ENCODE measurements around the gene TTC24. TPM values are rescaled to one million over a fixed set of nuclear protein-coding genes. Genes with fewer than 3 reads are reported as not detected.
"Not testable (repeated sequence)": the region's sequence is repeated elsewhere in the genome, so short reads cannot be mapped to it uniquely, and the experiment has no call there.

TTC24 gene
- total RNA-seq, 2 experiments from 2014 or later, result 2.9 to 4.6 TPM

DNA sequence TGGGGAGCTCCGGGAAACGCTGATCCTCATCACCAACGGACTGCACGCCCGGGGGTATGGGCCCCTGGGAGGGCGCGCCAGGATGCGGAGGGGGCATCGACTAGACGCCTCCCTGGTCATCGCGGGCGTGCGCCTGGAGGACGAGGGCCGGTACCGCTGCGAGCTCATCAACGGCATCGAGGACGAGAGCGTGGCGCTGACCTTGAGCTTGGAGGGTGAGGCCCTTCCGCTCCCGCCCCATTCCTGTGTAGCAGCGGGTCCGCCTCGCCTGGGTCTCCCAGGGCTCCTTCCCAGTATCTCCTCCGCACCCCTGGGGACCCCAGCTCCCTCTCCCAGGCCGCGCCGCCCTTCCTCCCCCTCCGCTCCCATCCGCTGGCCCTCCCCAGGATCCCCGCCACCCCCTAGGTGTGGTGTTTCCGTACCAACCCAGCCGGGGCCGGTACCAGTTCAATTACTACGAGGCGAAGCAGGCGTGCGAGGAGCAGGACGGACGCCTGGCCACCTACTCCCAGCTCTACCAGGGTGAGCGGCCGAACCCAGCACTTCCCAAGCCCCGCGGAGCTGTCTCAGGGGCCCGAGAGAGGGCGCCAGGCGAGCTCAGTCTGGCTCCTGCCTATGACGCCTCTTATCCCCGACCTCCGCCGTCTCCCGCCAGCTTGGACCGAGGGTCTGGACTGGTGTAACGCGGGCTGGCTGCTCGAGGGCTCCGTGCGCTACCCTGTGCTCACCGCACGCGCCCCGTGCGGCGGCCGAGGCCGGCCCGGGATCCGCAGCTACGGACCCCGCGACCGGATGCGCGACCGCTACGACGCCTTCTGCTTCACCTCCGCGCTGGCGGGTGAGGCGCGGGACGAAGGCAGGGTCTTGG lies 44.7 kb downstream of the TTC24 start:
- DNase-seq, result peak; percentile 24
- H3K27ac Mint-ChIP-seq, result no peak overlapping the region
- no peak overlapping the region for H3K4me3 Mint-ChIP-seq
- peaks cover 68% of the 10 kb centered on the region for H3K27me3 Mint-ChIP-seq
- no peaks in the 10 kb centered on the region for H3K9me3 Mint-ChIP-seq
- H3K4me1 Mint-ChIP-seq, result peaks cover 12% of the 10 kb centered on the region
- ChIA-PET CTCF (interaction anchor here (0.5 to 3.8 kb wide), 27 partner anchors 9 to 254 kb away, joined by 3 to 21 read pairs (median 5); partner anchors contain the start of genes BCAN and NES), POLR2A (no interaction called here)
- no peaks in the 10 kb centered on the region for H3K36me3 Mint-ChIP-seq (ENCODE audit: low read depth)

DNA sequence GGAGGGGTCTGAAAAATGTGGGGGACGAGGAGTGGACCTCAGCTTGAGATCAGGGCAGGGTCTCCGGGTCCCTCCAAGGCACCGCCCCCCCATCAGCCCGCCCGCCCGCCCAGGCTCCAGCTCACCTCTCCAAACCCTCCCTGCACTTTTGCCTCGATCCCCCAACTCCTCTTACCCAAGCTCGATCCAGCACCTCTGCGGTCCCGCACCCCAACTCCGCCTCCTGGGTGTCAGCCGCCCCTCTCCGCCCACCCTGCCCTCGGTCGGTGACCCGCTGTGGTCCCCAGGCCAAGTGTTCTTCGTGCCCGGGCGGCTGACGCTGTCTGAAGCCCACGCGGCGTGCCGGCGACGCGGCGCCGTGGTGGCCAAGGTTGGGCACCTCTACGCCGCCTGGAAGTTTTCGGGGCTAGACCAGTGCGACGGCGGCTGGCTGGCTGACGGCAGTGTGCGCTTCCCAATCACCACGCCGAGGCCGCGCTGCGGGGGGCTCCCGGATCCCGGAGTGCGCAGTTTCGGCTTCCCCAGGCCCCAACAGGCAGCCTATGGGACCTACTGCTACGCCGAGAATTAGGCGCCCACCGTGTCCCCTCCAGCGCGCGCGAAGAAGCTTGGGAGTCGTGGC lies 45.4 kb downstream of the TTC24 start:
- H3K36me3 Mint-ChIP-seq (ENCODE audit: low read depth), result no peaks in the 10 kb centered on the region
- ChIA-PET POLR2A (no interaction called here), CTCF (interaction anchor here (0.8 to 3.8 kb wide), 25 partner anchors 10 to 254 kb away, joined by 3 to 21 read pairs (median 5); partner anchors contain the start of genes BCAN and NES)
- H3K9me3 Mint-ChIP-seq, result no peaks in the 10 kb centered on the region
- H3K4me3 Mint-ChIP-seq, result no peak overlapping the region
- DNase-seq, result no peak
- peaks cover 12% of the 10 kb centered on the region for H3K4me1 Mint-ChIP-seq
- H3K27me3 Mint-ChIP-seq, result peaks cover 68% of the 10 kb centered on the region
- no peak overlapping the region for H3K27ac Mint-ChIP-seq

- DNase-seq, result peak; percentile 71
- POLR2A ChIA-PET, result no interaction called here
- Mint-ChIP-seq H3K9me3 (no peaks in the 10 kb centered on the region), H3K27ac (peak overlapping the region; percentile 21), H3K36me3 (ENCODE audit: low read depth) (no peaks in the 10 kb centered on the region), H3K4me1 (peaks cover 12% of the 10 kb centered on the region), H3K4me3 (peak overlapping the region; percentile 55), H3K27me3 (peaks cover 66% of the 10 kb centered on the region)
- CTCF ChIA-PET, result interaction anchor here (0.8 to 3.8 kb wide), 10 partner anchors 13 to 117 kb away, joined by 3 to 21 read pairs (median 6); partner anchors contain the start of genes BCAN and NES
These were observed 46.0 kb downstream of the TTC24 start for GRCh38 chr1:156625436-156626078.

- Mint-ChIP-seq H3K36me3 (ENCODE audit: low read depth) (no peaks in the 10 kb centered on the region), H3K4me1 (peaks cover 12% of the 10 kb centered on the region), H3K4me3 (peak overlapping the region; percentile 55), H3K27ac (peak overlapping the region; percentile 21), H3K9me3 (no peaks in the 10 kb centered on the region), H3K27me3 (peaks cover 68% of the 10 kb centered on the region)
- POLR2A ChIA-PET, result no interaction called here
- DNase-seq, result no peak
- CTCF ChIA-PET, result interaction anchor here (0.8 to 3.8 kb wide), 6 partner anchors 17 to 100 kb away, joined by 3 to 30 read pairs (median 12); partner anchors contain the start of gene NES
These were observed 46.5 kb downstream of the TTC24 start for GRCh38 chr1:156626079-156626438.

DNA sequence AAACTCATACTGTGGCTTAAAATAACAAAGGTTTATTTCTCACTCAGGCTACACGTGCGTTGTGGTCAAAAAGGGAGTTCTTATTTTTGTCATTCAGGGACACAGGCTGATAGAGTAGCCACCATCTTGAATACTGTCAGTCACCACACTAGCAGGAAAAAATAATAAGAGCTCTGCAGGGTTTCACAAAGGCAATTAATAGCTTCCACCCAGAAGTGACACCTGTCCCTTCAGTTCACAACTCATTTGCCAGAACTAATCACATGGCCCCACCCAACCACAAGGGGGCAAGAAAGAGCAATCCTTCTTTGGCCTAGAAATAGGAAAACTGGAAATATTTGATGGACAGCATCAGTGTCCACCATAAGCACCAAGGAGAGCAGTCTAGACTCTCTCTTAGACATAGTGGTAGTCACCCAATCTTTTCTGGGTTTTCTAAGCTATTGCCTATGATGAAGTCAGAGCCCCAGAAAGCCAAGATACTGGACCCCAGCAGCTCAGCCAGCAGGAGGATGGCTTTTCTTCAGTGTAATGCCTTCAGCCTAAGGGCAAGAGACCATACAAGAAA lies 47.9 kb downstream of the TTC24 start:
- Mint-ChIP-seq H3K4me1 (peaks cover 12% of the 10 kb centered on the region), H3K36me3 (ENCODE audit: low read depth) (no peaks in the 10 kb centered on the region), H3K4me3 (no peak overlapping the region), H3K27ac (no peak overlapping the region), H3K9me3 (no peaks in the 10 kb centered on the region), H3K27me3 (peaks cover 68% of the 10 kb centered on the region)
- CTCF ChIA-PET, result interaction anchor here (0.7 to 3.3 kb wide), 18 partner anchors 9 to 213 kb away, joined by 3 to 30 read pairs (median 3); partner anchors contain the start of gene NES
- POLR2A ChIA-PET, result no interaction called here
- DNase-seq, result peak; percentile 54

DNA sequence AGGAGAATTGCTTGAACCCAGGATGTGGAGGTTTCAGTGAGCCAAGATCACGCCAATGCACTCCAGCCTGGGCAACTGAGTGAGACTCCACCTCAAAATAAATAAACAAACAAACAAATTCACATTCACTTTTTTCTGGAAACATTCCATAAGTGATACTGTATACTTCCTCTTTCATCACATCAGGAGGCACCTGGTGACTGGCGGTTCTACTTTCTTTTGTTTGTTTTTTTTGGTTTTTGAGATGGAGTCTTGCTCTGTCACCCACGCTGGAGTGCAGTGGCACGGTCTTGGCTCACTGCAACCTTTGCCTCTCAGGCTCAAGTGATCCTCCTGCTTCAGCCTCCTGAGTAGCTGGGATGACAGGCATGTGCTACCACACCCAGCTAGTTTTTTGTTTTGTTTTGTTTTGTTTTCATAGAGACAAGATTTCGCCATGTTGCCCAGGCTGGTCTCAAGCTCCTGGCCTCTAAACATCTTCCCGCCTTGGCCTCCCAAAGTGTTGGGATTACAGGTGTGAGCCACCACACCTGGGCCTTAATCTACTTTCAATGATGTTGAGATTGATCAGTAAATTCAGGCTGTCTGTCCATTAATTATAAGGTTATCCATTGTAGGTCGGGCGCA lies 50.4 kb downstream of the TTC24 start:
- Mint-ChIP-seq H3K36me3 (ENCODE audit: low read depth) (no peaks in the 10 kb centered on the region), H3K27me3 (peaks cover 66% of the 10 kb centered on the region), H3K4me3 (no peak overlapping the region), H3K9me3 (no peaks in the 10 kb centered on the region), H3K4me1 (peaks cover 8% of the 10 kb centered on the region), H3K27ac (no peak overlapping the region)
- DNase-seq, result no peak
- ChIA-PET POLR2A (no interaction called here), CTCF (interaction anchor here (1.1 to 2.2 kb wide), 3 partner anchors 10 to 31 kb away, joined by 3 to 5 read pairs (median 4); partner anchors contain the start of gene BCAN)

DNA sequence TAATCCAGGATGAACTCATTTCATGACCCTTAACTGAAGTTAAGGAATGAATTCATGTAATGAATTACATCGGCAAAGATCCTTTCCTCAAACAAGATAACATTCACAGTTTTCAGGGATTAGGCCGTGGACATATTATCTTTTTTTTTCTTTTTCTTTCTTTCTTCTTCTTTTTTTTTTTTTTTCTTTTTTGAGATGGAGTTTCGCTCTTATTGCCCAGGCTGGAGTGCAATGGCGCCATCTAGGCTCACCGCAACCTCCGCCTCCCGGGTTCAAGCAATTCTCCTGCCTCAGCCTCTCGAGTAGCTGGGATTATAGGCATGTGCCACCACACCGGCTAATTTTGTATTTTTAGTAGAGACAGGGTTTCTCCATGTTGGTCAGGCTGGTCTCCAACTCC lies 51.6 kb downstream of the TTC24 start:
- not testable (repeated sequence) for H3K4me1 Mint-ChIP-seq; H3K9me3 Mint-ChIP-seq; DNase-seq; H3K4me3 Mint-ChIP-seq; H3K36me3 Mint-ChIP-seq (ENCODE audit: low read depth); H3K27ac Mint-ChIP-seq
- ChIA-PET POLR2A (interaction anchor here (0.6 kb wide), 1 partner anchor 177 kb away, joined by 13 read pairs; no protein-coding TSS in a partner anchor), CTCF (interaction anchor here (0.7 to 2.2 kb wide), 3 partner anchors 8 to 253 kb away, joined by 4 to 5 read pairs (median 4); partner anchors contain the start of gene BCAN)
- peaks cover 67% of the 10 kb centered on the region for H3K27me3 Mint-ChIP-seq

DNA sequence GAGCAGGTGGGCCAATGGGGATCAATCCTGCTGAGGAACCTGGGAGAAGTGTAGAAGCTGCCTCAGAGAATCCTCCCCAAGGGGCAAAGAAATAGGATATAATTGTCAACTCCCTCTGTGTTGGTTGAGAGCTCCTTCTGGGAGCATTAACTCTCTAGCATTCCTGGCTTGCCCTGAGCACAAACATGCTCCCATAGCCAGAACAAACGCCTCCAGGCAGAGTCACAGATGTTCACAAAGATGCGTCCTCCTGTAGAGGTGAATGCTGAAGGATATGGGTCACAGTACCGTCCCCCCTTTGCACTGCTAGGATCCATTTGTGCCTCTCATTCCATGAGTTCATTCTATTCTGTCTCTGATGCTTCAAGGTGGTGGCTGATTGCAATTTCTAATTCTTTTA lies 52.8 kb downstream of the TTC24 start:
- no peaks in the 10 kb centered on the region for H3K4me1 Mint-ChIP-seq
- no peak for DNase-seq
- H3K27ac Mint-ChIP-seq, result no peak overlapping the region
- ChIA-PET POLR2A (no interaction called here), CTCF (interaction anchor here (0.8 to 1.6 kb wide), 3 partner anchors 27 to 94 kb away, joined by 3 to 5 read pairs (median 3); no protein-coding TSS in a partner anchor)
- peaks cover 67% of the 10 kb centered on the region for H3K27me3 Mint-ChIP-seq
- no peaks in the 10 kb centered on the region for H3K9me3 Mint-ChIP-seq
- no peaks in the 10 kb centered on the region for H3K36me3 Mint-ChIP-seq (ENCODE audit: low read depth)
- no peak overlapping the region for H3K4me3 Mint-ChIP-seq

Other genes starting within 250 kb of the TTC24 start
- 100 to 1,000 TPM; 186 to 228 TPM for gene CCT3, start 241.4 kb upstream of the TTC24 start, total RNA-seq
- gene TSACC, start 241.2 kb upstream of the TTC24 start, total RNA-seq, result under 1 TPM; 0.50 to 0.89 TPM
- gene RHBG, start 210.5 kb upstream of the TTC24 start, total RNA-seq, result not detected
- gene MEF2D, start 78.9 kb upstream of the TTC24 start, total RNA-seq, result 10 to 100 TPM; 34.0 to 39.4 TPM
- gene IQGAP3, start 7.2 kb upstream of the TTC24 start, total RNA-seq, result 10 to 100 TPM; 25.2 to 25.5 TPM
- 10 to 100 TPM; 52.9 to 54.2 TPM for gene NAXE, start 12.1 kb downstream of the TTC24 start, total RNA-seq
- gene GPATCH4, start 21.8 kb downstream of the TTC24 start, total RNA-seq, result 10 to 100 TPM; 29.9 to 33.4 TPM
- gene HAPLN2, start 39.7 kb downstream of the TTC24 start, total RNA-seq, result under 1 TPM in 1 of 2 experiments, not detected in 1; 0.62 TPM
- gene BCAN, start 62.4 kb downstream of the TTC24 start, total RNA-seq, result not detected
- gene NES, start 97.7 kb downstream of the TTC24 start, total RNA-seq, result not detected
- 1 to 10 TPM in 1 of 2 experiments, under 1 TPM in 1; 0.77 to 1.1 TPM for gene CRABP2, start 125.9 kb downstream of the TTC24 start, total RNA-seq
- 10 to 100 TPM; 26.2 to 29.7 TPM for gene METTL25B, start 148.7 kb downstream of the TTC24 start, total RNA-seq
- gene ISG20L2, start 149.0 kb downstream of the TTC24 start, total RNA-seq, result 10 to 100 TPM; 47.0 to 58.0 TPM
- 10 to 100 TPM; 50.4 to 54.7 TPM for gene MRPL24, start 161.4 kb downstream of the TTC24 start, total RNA-seq
- 100 to 1,000 TPM; 288 to 301 TPM for gene HDGF, start 172.0 kb downstream of the TTC24 start, total RNA-seq
- gene PRCC, start 187.8 kb downstream of the TTC24 start, total RNA-seq, result 10 to 100 TPM; 70.6 to 87.7 TPM
- 10 to 100 TPM; 56.3 to 63.5 TPM for gene SH2D2A, start 237.1 kb downstream of the TTC24 start, total RNA-seq

Measured in activated CD4-positive, alpha-beta T cell treated with anti-CD3 and anti-CD28 coated beads, Interleukin-2, amount 10 ng/mL, durations not matched to agents 7 days and 5 days (primary cell).